Tibial nerve (tissue), 3 donors: ENCODE data around the gene TMEM232.

Experiments
- CTCF ChIP-seq, 5 experiments: fragments of 200-600 bp in 3 of 5; fragments of 450-650 bp in 2 of 5; sonication (generic) in 3 of 5; IDR thresholded peaks; one replicate each; pipeline ENCODE4 v1.5.1; 2016 to 2019; ENCODE audit warnings: antibody characterized with exemption in 5 of 5, mild to moderate bottlenecking in 3 of 5, moderate library complexity in 2 of 5
- POLR2A ChIP-seq, 2 donors: fragments of 450-650 bp; IDR thresholded peaks; one replicate each; pipeline ENCODE4 v1.6.1; 2017; ENCODE audit warnings: antibody characterized with exemption in 2 of 2, mild to moderate bottlenecking in 2 of 2, moderate library complexity in 2 of 2

- no peak for TF ChIP-seq CTCF (IDR thresholded peaks at IDR 0.05)
- no peak for TF ChIP-seq POLR2A (IDR thresholded peaks at IDR 0.05)
These were observed 190.1 kb downstream of the TMEM232 start for GRCh38 chr5:110536120-110537115.
